ENCODE data around the gene PTPN2. TPM values are rescaled to one million over a fixed set of nuclear protein-coding genes. Genes with fewer than 3 reads are reported as not detected.

The PTPN2 gene
- total and polyA plus RNA-seq, 2 of the 4 experiments (the other 2 are of a cell fraction): 13.2 to 30.6 TPM

DNA sequence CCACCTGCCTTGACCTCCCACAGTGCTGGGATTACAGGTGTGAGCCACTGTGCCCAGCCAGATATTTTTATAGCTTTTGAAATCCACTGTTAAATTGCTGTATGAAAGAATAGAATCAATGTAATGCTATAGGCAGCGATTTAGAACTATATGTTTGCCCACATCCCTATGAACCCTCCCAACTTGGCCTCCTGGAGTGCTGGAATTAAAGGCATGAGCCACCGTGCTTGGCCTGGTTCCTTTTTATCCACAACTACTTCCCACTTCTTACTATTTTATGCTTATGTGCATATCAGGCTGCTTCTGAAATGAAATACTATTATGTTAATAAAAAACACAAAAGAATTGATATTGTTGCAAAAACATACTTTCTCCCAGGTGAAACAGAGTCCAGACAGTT, 11.6 kb upstream of the PTPN2 start:
- Histone ChIP-seq H2BK120ac (ENCODE audit: low read depth, low read length) (no peak overlapping the region), H3K4me2 (ENCODE audit: low read depth, low read length) (no peak overlapping the region), H3K36me3 (ENCODE audit: control insufficient read depth, insufficient read depth, low read length) (no peaks in the 10 kb centered on the region), H2AFZ (replicated peaks; ENCODE audit: low read length, poor library complexity) (no peak overlapping the region), H2AK9ac (replicated peaks; ENCODE audit: low read depth, low read length, poor library complexity) (no peak overlapping the region), H2BK20ac (ENCODE audit: low read depth, low read length) (no peak overlapping the region), H3K79me1 (ENCODE audit: low read depth in 1 of 2, low read length in 2 of 2) (no peaks in the 10 kb centered on the region), H3K9me1 (ENCODE audit: insufficient read depth, low read length) (no peaks in the 10 kb centered on the region), H4K91ac (ENCODE audit: insufficient read depth, low read depth, low read length) (no peak overlapping the region), H2AK5ac (ENCODE audit: low read depth, low read length) (no peak overlapping the region), H3K56ac (ENCODE audit: extremely low read depth, insufficient read depth, low read length) (no peak overlapping the region), H3K9ac (ENCODE audit: low read depth, low read length) (no peak overlapping the region), H3K18ac (ENCODE audit: low read depth, low read length) (no peak overlapping the region), H3K4ac (ENCODE audit: low read depth, low read length) (no peak overlapping the region), H3K4me3 (ENCODE audit: insufficient read depth, low read depth, low read length) (no peak overlapping the region), H4K8ac (ENCODE audit: low read depth in 2 of 2, low read length in 2 of 2) (no peak overlapping the region), H2BK15ac (ENCODE audit: low read depth, low read length) (no peak overlapping the region), H3K23ac (ENCODE audit: low read depth, low read length) (no peak overlapping the region), H3K27ac (ENCODE audit: insufficient read depth, low read length) (no peak overlapping the region), H2BK5ac (ENCODE audit: low read depth, low read length, poor library complexity, severe bottlenecking) (no peak overlapping the region), H4K20me1 (ENCODE audit: insufficient read depth, low read length) (no peaks in the 10 kb centered on the region), H3K27me3 (ENCODE audit: control insufficient read depth, insufficient read depth, low read length) (peaks cover 19% of the 10 kb centered on the region), H3K14ac (replicated peaks; ENCODE audit: low read depth, low read length) (no peak overlapping the region), H3K4me1 (ENCODE audit: control insufficient read depth, insufficient read depth, low read length) (no peaks in the 10 kb centered on the region), H3K9me3 (ENCODE audit: control insufficient read depth, insufficient read depth, low read length) (peaks cover 5% of the 10 kb centered on the region), H4K5ac (ENCODE audit: low read depth, low read length) (no peak overlapping the region)
- dilution Hi-C loops (cut with HindIII; ENCODE audit: low sequenced_read_pairs, unreplicated experiment) (no loop called here), intact Hi-C loops (cut with micrococcal nuclease) (loop anchor here (2.0 kb wide), 1 partner anchor 39 kb away; no protein-coding TSS in a partner anchor), in situ Hi-C loops (cut with MboI; ENCODE audit: low sequenced_read_pairs) (loop anchor here (10.0 kb wide), 1 partner anchor 151 kb away; no protein-coding TSS in a partner anchor)
- no peak for TF ChIP-seq POLR2A (IDR thresholded peaks at IDR 0.05; ENCODE audit: low read depth, low read length)
- no peak for TF ChIP-seq FOS (IDR thresholded peaks at IDR 0.05; ENCODE audit: low read depth, low read length)
- no peak for TF ChIP-seq MAFK (IDR thresholded peaks at IDR 0.05; ENCODE audit: low read depth, low read length)
- TF ChIP-seq MXI1 (IDR thresholded peaks at IDR 0.05; ENCODE audit: borderline replicate concordance, low read depth, low read length): no peak
- CTCF ChIA-PET: no interaction called here
- no peak for ATAC-seq (ENCODE audit: low read depth)
- BruUV-seq (replicated peaks): no TSS peak
- WGBS, 2 experiments (ENCODE audit: extremely low coverage in 2 of 2, insufficient read length in 1 of 2): no CpG with 5 or more reads among the region's 2 CpGs
- no peak for DNase-seq
- POLR2A ChIA-PET (ENCODE audit: unreplicated experiment): no interaction called here
